SK-N-SH (cell line): ENCODE results near the gene HOXA10. TPM values are rescaled to one million over a fixed set of nuclear protein-coding genes. Genes with fewer than 3 reads are reported as not detected.

Experiments used
- CTCF ChIA-PET: fragments of 300-600, 350-600 bp; formaldehyde crosslinking; extraction: SDS; loops from one replicate; lab custom pipeline; 2021; lab: Yijun Ruan, JAX
- POLR2A ChIA-PET: fragments of 350-600 bp; sonication (Branson Sonifier 250); formaldehyde crosslinking; extraction: SDS; loops from one replicate; lab custom pipeline; 2020; ENCODE audit warnings: antibody characterized with exemption, inconsistent platforms; lab: Yijun Ruan, JAX
- DNase-seq: peaks from one replicate; pipeline ENCODE4 v3.0.0; 2012
- H2AFZ ChIP-seq: fragments of 200-600 bp; sonication (generic); 2 replicates; pipeline ENCODE4 v1.8.1; 2016; ENCODE audit warnings: antibody characterized with exemption, mild to moderate bottlenecking, low read depth
- H3F3A ChIP-seq: fragments of 200-600 bp; sonication (generic); replicated peaks from 2 replicates; pipeline ENCODE3; 2016; ENCODE audit warnings: antibody characterized with exemption, mild to moderate bottlenecking; ENCODE audit not compliant: insufficient read depth
- H3K27ac ChIP-seq, 2 experiments: fragments of 200-500 bp in 1 of 2; fragments of 200-600 bp in 1 of 2; sonication (Bioruptor generic) in 1 of 2; sonication (generic), shearing (Covaris generic) in 1 of 2; 2 replicates each; pipeline versions ENCODE4 v1.5.1 to v1.6.1; 2014 to 2016; ENCODE audit warnings: low read depth in 2 of 2, inconsistent platforms in 1 of 2, low read length in 1 of 2, mild to moderate bottlenecking in 1 of 2, mixed read lengths in 1 of 2
- H3K27me3 ChIP-seq: fragments of 200-600 bp; sonication (generic), shearing (Covaris generic); 2 replicates; pipeline ENCODE4 v1.6.1; 2016; ENCODE audit warnings: mixed run types; ENCODE audit not compliant: insufficient read depth
- H3K36me3 ChIP-seq, 2 experiments: fragments of 200-500 bp in 1 of 2; fragments of 200-600 bp in 1 of 2; sonication (Bioruptor generic) in 1 of 2; sonication (generic) in 1 of 2; replicated peaks in 1 of 2; 2 replicates each; pipeline versions ENCODE3 to v1.5.1; 2014 to 2016; ENCODE audit warnings: low read length in 1 of 2, mild to moderate bottlenecking in 1 of 2; ENCODE audit not compliant: insufficient read depth in 2 of 2, control insufficient read depth in 1 of 2
- H3K4me1 ChIP-seq, 2 experiments: fragments of 200-500 bp in 1 of 2; fragments of 200-600 bp in 1 of 2; sonication (Bioruptor generic) in 1 of 2; sonication (generic), shearing (Covaris generic) in 1 of 2; 2 replicates each; pipeline versions ENCODE4 v1.5.1 to v1.6.1; 2014 to 2016; ENCODE audit warnings: low read depth in 1 of 2, low read length in 1 of 2, mixed run types in 1 of 2; ENCODE audit not compliant: insufficient read depth in 2 of 2, control insufficient read depth in 1 of 2
- H3K4me2 ChIP-seq: fragments of 200-600 bp; sonication (generic), shearing (Covaris generic); 2 replicates; pipeline ENCODE4 v1.6.1; 2017; ENCODE audit warnings: mixed run types
- H3K4me3 ChIP-seq, 2 experiments: fragments of 200-500 bp in 1 of 2; fragments of 200-600 bp in 1 of 2; sonication (Bioruptor generic) in 1 of 2; sonication (generic), shearing (Covaris generic) in 1 of 2; 2 replicates each; pipeline versions ENCODE4 v1.5.1 to v1.8.1; 2014 to 2016; ENCODE audit warnings: low read depth in 2 of 2, inconsistent platforms in 1 of 2, low read length in 1 of 2, mild to moderate bottlenecking in 1 of 2, mixed read lengths in 1 of 2, moderate library complexity in 1 of 2
- H3K79me2 ChIP-seq: fragments of 200-600 bp; sonication (generic); 2 replicates; pipeline ENCODE4 v1.8.1; 2017; ENCODE audit warnings: mild to moderate bottlenecking; ENCODE audit not compliant: insufficient read depth
- H3K9ac ChIP-seq: fragments of 200-600 bp; sonication (generic); 2 replicates; pipeline ENCODE4 v1.6.1; 2017; ENCODE audit warnings: mixed run types
- H3K9me2 ChIP-seq: fragments of 200-600 bp; sonication (generic); 2 replicates; pipeline ENCODE4 v1.6.1; 2017; ENCODE audit warnings: mixed run types
- H3K9me3 ChIP-seq: fragments of 200-600 bp; sonication (generic); 2 replicates; pipeline ENCODE4 v1.6.1; 2017; ENCODE audit warnings: mixed run types, mild to moderate bottlenecking, moderate library complexity
- H4K20me1 ChIP-seq: fragments of 200-600 bp; sonication (generic); 2 replicates; pipeline ENCODE4 v1.6.1; 2017; ENCODE audit warnings: mild to moderate bottlenecking, mixed run types; ENCODE audit not compliant: insufficient read depth
- ELF1 ChIP-seq: IDR thresholded peaks from 2 replicates; pipeline ENCODE4 v1.4.0; 2012
- EP300 ChIP-seq, 2 experiments: IDR thresholded peaks; 2 replicates each; pipeline versions ENCODE4 v1.4.0 to v1.6.1; 2012; ENCODE audit warnings: borderline replicate concordance in 1 of 2, low read depth in 1 of 2, low read length in 1 of 2
- EZH2phosphoT487 ChIP-seq: fragments of 200-600 bp; sonication (generic); IDR thresholded peaks from 2 replicates; pipeline ENCODE4 v1.6.1; 2017; ENCODE audit warnings: low read depth, mixed run types, mild to moderate bottlenecking, antibody characterized with exemption, moderate library complexity, borderline replicate concordance
- FOXM1 ChIP-seq: IDR thresholded peaks from 2 replicates; pipeline ENCODE4 v1.4.0; 2012; ENCODE audit warnings: low read depth, mild to moderate bottlenecking
- MAX ChIP-seq: IDR thresholded peaks from 2 replicates; pipeline ENCODE4 v1.4.0; 2012; ENCODE audit warnings: low read depth
- MXI1 ChIP-seq: IDR thresholded peaks from 2 replicates; pipeline ENCODE4 v1.6.1; 2012; ENCODE audit warnings: mild to moderate bottlenecking, low read depth, low read length, improper control_type of control experiment
- NFIC ChIP-seq: IDR thresholded peaks from 2 replicates; pipeline ENCODE4 v1.4.0; 2012; ENCODE audit warnings: borderline replicate concordance
- PBX3 ChIP-seq: IDR thresholded peaks from 2 replicates; pipeline ENCODE4; 2012
- RCOR1 ChIP-seq: fragments of 150-350 bp; IDR thresholded peaks from 2 replicates; pipeline ENCODE4 v1.6.1; 2017; ENCODE audit warnings: antibody characterized with exemption, low read length
- REST ChIP-seq: IDR thresholded peaks from 2 replicates; pipeline ENCODE4 v1.6.1; 2012; ENCODE audit warnings: mild to moderate bottlenecking, low read depth, low read length, moderate library complexity
- RXRA ChIP-seq: IDR thresholded peaks from 2 replicates; pipeline ENCODE4 v1.4.0; 2012; ENCODE audit warnings: low read depth, mild to moderate bottlenecking, borderline replicate concordance
- TAF1 ChIP-seq: IDR thresholded peaks from 2 replicates; pipeline ENCODE4 v1.6.1; 2012; ENCODE audit warnings: low read depth, mild to moderate bottlenecking, low read length, moderate library complexity, borderline replicate concordance
- TCF12 ChIP-seq: IDR thresholded peaks from 2 replicates; pipeline ENCODE4 v1.4.0; 2012
- USF1 ChIP-seq: IDR thresholded peaks from 2 replicates; pipeline ENCODE4 v1.4.0; 2012; ENCODE audit warnings: low read depth, borderline replicate concordance
- USF2 ChIP-seq: fragments of 150-350 bp; IDR thresholded peaks from 2 replicates; pipeline ENCODE4 v1.6.1; 2017; ENCODE audit warnings: antibody characterized with exemption, low read length, low read depth, borderline replicate concordance
- YY1 ChIP-seq: IDR thresholded peaks from 2 replicates; pipeline ENCODE4 v1.4.0; 2012; ENCODE audit warnings: low read depth, mild to moderate bottlenecking
- WGBS: methylation state at CpG from one replicate; pipeline ENCODE4 v1.1.6; 2017; ENCODE audit warnings: low lambda C conversion rate; 5-methylcytosine and 5-hydroxymethylcytosine counted together
- polyA plus RNA-seq, 3 experiments: library from polyadenylated mRNA; depleted of rRNA; stranded (reverse); fragments of >200 nt; gene quantifications; 2 replicates each; pipeline ENCODE4 v1.2.3, GENCODE V29; 2012

HOXA10 gene
- polyA plus RNA-seq, 1 of the 3 experiments (the other 2 are of a cell fraction) = not detected

- Histone ChIP-seq H3K79me2 (no peaks in the 10 kb centered on the region), H3K9me3 (no peaks in the 10 kb centered on the region), H3K27ac (no peak overlapping the region), H3K4me1 (no peaks in the 10 kb centered on the region), H3K9me2 (no peaks in the 10 kb centered on the region), H3F3A (no peaks in the 10 kb centered on the region), H3K4me2 (no peak overlapping the region), H2AFZ (no peak overlapping the region), H3K36me3 (no peaks in the 10 kb centered on the region), H3K9ac (no peak overlapping the region), H3K4me3 (no peak overlapping the region), H4K20me1 (no peaks in the 10 kb centered on the region), H3K27me3 (peaks cover 98% of the 10 kb centered on the region)
- TF ChIP-seq EP300 (IDR thresholded peaks at IDR 0.05; ENCODE audit: borderline replicate concordance in 1 of 2, low read depth in 1 of 2, low read length in 1 of 2) (no peak), TAF1 (no peak), MXI1 (no peak), USF2 (no peak), TCF12 (no peak), MAX (no peak), RCOR1 (no peak), YY1 (no peak), RXRA (no peak), ELF1 (no peak), USF1 (no peak), FOXM1 (no peak), NFIC (no peak), PBX3 (no peak), REST (no peak), EZH2phosphoT487 (no peak)
- 12% methylated on average over 42 of the region's 42 CpGs for WGBS
- ChIA-PET POLR2A (no interaction called here), CTCF (interaction anchor here (0.9 to 2.8 kb wide), 4 partner anchors 9 to 39 kb away, joined by 3 to 13 read pairs (median 3); partner anchors contain the start of gene HOXA3)
- DNase-seq = no peak
Observed at GRCh38 chr7:27122077-27122910, 51.8 kb downstream of the HOXA10 start.
